ENCODE results near the gene FAM3D.

DNA sequence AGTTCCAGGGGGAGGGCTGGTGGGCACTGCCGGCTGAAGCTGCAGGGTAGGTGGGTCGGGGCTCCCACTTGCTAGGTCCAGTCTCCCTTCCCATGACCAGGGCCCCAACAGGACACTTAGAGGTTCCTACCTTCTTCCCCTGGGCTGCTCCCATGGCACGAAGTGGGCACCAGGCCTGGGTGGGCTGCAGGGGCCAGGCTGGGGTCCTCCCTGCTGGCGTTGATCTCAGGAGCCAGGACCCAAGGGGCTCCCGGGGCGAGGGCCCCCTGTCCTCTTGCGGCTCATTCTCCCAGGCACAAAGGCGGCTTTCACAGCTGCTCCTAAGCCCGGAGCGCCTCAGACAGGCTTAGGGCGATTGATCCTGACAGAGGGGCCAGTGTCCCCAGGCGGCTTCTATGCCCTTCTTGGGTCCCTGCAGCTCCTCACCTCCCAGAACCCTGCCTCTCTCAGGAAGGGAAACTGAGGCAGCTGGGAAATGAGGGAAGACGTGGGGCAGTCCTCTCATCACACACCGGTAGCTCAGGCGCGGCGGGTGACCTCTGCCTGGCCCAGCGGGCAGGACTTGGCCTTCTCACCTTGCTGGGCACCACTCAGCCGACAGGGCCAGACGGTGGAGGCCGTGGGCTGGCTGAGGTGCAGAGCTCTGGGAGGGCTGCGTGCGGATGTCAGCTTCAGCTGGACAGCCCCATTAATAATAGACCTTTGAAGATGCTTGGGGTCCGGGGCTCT, 39.6 kb downstream of the FAM3D start:
- TF ChIP-seq, protein P1, sequence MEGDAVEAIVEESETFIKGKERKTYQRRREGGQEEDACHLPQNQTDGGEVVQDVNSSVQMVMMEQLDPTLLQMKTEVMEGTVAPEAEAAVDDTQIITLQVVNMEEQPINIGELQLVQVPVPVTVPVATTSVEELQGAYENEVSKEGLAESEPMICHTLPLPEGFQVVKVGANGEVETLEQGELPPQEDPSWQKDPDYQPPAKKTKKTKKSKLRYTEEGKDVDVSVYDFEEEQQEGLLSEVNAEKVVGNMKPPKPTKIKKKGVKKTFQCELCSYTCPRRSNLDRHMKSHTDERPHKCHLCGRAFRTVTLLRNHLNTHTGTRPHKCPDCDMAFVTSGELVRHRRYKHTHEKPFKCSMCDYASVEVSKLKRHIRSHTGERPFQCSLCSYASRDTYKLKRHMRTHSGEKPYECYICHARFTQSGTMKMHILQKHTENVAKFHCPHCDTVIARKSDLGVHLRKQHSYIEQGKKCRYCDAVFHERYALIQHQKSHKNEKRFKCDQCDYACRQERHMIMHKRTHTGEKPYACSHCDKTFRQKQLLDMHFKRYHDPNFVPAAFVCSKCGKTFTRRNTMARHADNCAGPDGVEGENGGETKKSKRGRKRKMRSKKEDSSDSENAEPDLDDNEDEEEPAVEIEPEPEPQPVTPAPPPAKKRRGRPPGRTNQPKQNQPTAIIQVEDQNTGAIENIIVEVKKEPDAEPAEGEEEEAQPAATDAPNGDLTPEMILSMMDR (IDR thresholded peaks at IDR 0.05), result no peak
- no peak for TF ChIP-seq POLR2A (IDR thresholded peaks at IDR 0.05)
